ENCODE results near the gene CHRNB1.

- TF ChIP-seq, protein P1, sequence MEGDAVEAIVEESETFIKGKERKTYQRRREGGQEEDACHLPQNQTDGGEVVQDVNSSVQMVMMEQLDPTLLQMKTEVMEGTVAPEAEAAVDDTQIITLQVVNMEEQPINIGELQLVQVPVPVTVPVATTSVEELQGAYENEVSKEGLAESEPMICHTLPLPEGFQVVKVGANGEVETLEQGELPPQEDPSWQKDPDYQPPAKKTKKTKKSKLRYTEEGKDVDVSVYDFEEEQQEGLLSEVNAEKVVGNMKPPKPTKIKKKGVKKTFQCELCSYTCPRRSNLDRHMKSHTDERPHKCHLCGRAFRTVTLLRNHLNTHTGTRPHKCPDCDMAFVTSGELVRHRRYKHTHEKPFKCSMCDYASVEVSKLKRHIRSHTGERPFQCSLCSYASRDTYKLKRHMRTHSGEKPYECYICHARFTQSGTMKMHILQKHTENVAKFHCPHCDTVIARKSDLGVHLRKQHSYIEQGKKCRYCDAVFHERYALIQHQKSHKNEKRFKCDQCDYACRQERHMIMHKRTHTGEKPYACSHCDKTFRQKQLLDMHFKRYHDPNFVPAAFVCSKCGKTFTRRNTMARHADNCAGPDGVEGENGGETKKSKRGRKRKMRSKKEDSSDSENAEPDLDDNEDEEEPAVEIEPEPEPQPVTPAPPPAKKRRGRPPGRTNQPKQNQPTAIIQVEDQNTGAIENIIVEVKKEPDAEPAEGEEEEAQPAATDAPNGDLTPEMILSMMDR (IDR thresholded peaks at IDR 0.05; ENCODE audit: control extremely low read depth in 1 of 3, insufficient read depth in 1 of 3, low read depth in 1 of 3, low read length in 3 of 3) = no peak
- TF ChIP-seq POLR2AphosphoS5 (IDR thresholded peaks at IDR 0.05; ENCODE audit: low read depth, low read length) (no peak), CHD1 (IDR thresholded peaks at IDR 0.05; ENCODE audit: low read depth, low read length) (no peak), POLR2A (IDR thresholded peaks at IDR 0.05; ENCODE audit: control extremely low read depth in 1 of 2, low read depth in 2 of 2, low read length in 2 of 2) (no peak), EP300 (IDR thresholded peaks at IDR 0.05; ENCODE audit: borderline replicate concordance in 1 of 2, low read depth in 2 of 2, low read length in 2 of 2) (no peak), RAD21 (IDR thresholded peaks at IDR 0.05 in 1 of 2, conservative IDR thresholded peaks at IDR 0.05 in 1 of 2; ENCODE audit: low read depth in 2 of 2, low read length in 2 of 2) (no peak), CEBPB (IDR thresholded peaks at IDR 0.05; ENCODE audit: low read depth, low read length) (no peak), RXRA (IDR thresholded peaks at IDR 0.05; ENCODE audit: insufficient read depth, low read depth, low read length) (no peak)
Measured at GRCh38 chr17:7476494-7476893, 31.6 kb downstream of the CHRNB1 start.
